ENCODE results near the gene EIF5A2.
"Not testable (repeated sequence)": the region's sequence is repeated elsewhere in the genome, so short reads cannot be mapped to it uniquely, and the experiment has no call there.

Gene EIF5A2

DNA sequence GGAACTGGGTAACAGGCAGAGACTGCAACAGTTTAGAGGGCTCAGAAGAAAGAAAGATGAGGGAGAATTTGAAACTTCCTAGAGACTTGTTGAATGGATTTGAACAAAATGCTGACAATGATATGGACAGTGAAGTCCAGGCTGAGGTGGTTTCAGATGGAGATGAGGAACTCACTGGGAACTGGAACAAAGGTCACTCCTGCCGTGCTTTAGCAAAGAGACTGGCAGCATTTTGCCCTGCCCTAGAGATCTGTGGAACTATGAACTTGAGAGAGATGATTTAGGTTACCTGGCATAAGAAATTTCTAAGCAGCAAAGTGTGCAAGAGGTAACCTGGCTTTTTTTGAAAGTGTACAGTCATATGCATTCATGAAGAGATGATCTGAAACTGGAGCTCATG, 11.7 kb downstream of the EIF5A2 start:
- Histone ChIP-seq H3K4me3 (ENCODE audit: low read depth, low read length) (no peak overlapping the region), H3K4me1 (ENCODE audit: control insufficient read depth, insufficient read depth, low read length) (no peaks in the 10 kb centered on the region), H3K9me3 (ENCODE audit: control insufficient read depth, insufficient read depth, low read depth, low read length) (peaks cover 15% of the 10 kb centered on the region), H3K27ac (ENCODE audit: low read depth, low read length) (no peak overlapping the region), H3K36me3 (ENCODE audit: control insufficient read depth, insufficient read depth, low read length) (peaks cover 7% of the 10 kb centered on the region; the same call in 1 of the 2 replicates), H3K27me3 (ENCODE audit: control insufficient read depth, insufficient read depth, low read length) (no peaks in the 10 kb centered on the region), H3K9ac (ENCODE audit: low read length) (no peak overlapping the region)

DNA sequence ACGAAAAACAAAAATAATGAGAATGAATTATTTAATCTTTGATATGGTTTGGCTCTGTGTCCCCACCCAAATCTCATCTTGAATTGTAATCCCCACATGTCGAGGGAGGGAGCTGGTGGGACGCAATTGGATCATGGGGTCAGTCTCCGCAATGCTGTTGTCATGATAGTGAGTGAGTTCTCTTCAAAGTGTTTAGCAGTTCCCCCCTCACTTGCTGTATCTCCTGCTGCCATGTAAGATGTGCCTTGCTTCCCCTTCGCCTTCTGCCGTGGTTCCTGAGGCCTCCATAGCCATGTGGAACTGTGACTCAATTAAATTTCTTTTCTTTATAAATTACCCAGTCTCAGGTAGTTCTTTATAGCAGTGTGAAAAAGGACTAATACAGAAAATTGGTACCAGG, 12.1 kb downstream of the EIF5A2 start:
- not testable (repeated sequence) for H3K4me3 ChIP-seq (ENCODE audit: low read depth, low read length); H3K9ac ChIP-seq (ENCODE audit: low read length); H3K27ac ChIP-seq (ENCODE audit: low read depth, low read length); H3K27me3 ChIP-seq (ENCODE audit: control insufficient read depth, insufficient read depth, low read length); H3K36me3 ChIP-seq (ENCODE audit: control insufficient read depth, insufficient read depth, low read length); H3K4me1 ChIP-seq (ENCODE audit: control insufficient read depth, insufficient read depth, low read length)
- H3K9me3 ChIP-seq (ENCODE audit: control insufficient read depth, insufficient read depth, low read depth, low read length): peaks cover 15% of the 10 kb centered on the region

DNA sequence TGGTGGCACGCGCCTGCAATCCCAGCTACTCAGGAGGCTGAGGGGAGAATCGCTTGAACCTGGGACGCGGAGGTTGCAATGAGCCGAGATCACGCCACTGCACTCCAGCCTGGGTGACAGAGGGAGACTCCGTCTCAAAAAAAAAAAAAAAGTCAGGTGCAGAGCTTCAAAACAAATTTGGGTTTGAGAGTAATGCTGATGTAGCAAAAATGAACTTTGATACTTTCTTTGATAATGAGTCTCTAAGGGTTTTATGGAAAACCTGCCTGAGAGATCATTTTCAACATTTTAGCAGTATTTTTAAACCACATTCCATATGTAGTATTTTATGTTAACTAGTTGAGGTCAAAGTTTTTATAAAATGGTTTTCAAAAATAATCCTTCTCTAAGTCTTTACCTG, 14.5 kb downstream of the EIF5A2 start:
- Histone ChIP-seq H3K27ac (ENCODE audit: low read depth, low read length) (no peak overlapping the region), H3K27me3 (ENCODE audit: control insufficient read depth, insufficient read depth, low read length) (no peaks in the 10 kb centered on the region), H3K9me3 (ENCODE audit: control insufficient read depth, insufficient read depth, low read depth, low read length) (peaks cover 15% of the 10 kb centered on the region), H3K36me3 (ENCODE audit: control insufficient read depth, insufficient read depth, low read length) (peaks cover 5% of the 10 kb centered on the region; the same call in 1 of the 2 replicates), H3K4me3 (ENCODE audit: low read depth, low read length) (no peak overlapping the region), H3K9ac (ENCODE audit: low read length) (no peak overlapping the region), H3K4me1 (ENCODE audit: control insufficient read depth, insufficient read depth, low read length) (no peaks in the 10 kb centered on the region)

DNA sequence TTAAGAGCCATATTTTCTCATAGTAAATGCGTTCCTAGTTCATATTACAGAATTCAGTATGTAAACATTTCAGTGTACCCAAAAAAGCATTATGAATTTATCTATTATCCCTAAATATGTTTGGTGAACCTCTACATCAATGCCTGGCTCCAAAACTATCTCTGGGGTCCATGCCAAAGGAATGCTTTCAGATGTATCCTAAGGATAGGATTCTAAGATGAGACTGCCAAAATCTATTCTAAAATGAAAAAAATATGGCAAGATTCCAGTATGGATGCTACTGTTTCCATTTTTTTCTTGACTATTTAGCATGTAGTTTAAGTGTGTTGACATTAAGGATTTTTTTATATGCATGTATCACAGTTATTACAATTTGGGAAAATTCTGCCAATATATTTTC, 18.8 kb downstream of the EIF5A2 start:
- Histone ChIP-seq H3K27ac (ENCODE audit: low read depth, low read length) (no peak overlapping the region), H3K9me3 (ENCODE audit: control insufficient read depth, insufficient read depth, low read depth, low read length) (0 out of 2 replicates have a peak, but pooled peaks cover under 1% of the 10 kb centered on the region), H3K4me1 (ENCODE audit: control insufficient read depth, insufficient read depth, low read length) (no peaks in the 10 kb centered on the region), H3K9ac (ENCODE audit: low read length) (no peak overlapping the region), H3K27me3 (ENCODE audit: control insufficient read depth, insufficient read depth, low read length) (no peaks in the 10 kb centered on the region), H3K4me3 (ENCODE audit: low read depth, low read length) (no peak overlapping the region), H3K36me3 (ENCODE audit: control insufficient read depth, insufficient read depth, low read length) (no peaks in the 10 kb centered on the region)

DNA sequence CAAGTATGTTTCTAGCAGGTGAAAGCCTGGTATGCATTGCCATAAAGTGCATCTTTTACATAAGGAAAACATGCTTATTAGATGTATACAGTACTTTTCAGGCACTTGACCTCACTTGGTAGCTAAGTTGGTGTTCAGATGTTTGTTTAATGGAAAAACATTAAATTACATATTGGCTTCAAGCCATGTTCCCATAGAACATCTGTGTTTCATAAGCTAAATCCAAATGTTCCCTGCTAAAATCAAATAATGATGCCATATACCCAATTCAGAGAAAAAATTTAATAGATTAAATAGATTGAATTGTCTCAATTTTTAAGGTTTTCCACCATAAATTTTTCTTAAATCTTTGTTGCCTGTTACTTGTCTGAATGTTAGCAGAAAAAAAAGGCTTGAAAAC, 19.3 kb downstream of the EIF5A2 start:
- H3K27ac ChIP-seq (ENCODE audit: low read depth, low read length): no peak overlapping the region
- H3K9ac ChIP-seq (ENCODE audit: low read length): no peak overlapping the region
- no peaks in the 10 kb centered on the region for H3K27me3 ChIP-seq (ENCODE audit: control insufficient read depth, insufficient read depth, low read length)
- H3K4me1 ChIP-seq (ENCODE audit: control insufficient read depth, insufficient read depth, low read length): no peaks in the 10 kb centered on the region
- H3K4me3 ChIP-seq (ENCODE audit: low read depth, low read length): no peak overlapping the region
- H3K36me3 ChIP-seq (ENCODE audit: control insufficient read depth, insufficient read depth, low read length): no peaks in the 10 kb centered on the region
- H3K9me3 ChIP-seq (ENCODE audit: control insufficient read depth, insufficient read depth, low read depth, low read length): 0 out of 2 replicates have a peak, but pooled peaks cover 4% of the 10 kb centered on the region

DNA sequence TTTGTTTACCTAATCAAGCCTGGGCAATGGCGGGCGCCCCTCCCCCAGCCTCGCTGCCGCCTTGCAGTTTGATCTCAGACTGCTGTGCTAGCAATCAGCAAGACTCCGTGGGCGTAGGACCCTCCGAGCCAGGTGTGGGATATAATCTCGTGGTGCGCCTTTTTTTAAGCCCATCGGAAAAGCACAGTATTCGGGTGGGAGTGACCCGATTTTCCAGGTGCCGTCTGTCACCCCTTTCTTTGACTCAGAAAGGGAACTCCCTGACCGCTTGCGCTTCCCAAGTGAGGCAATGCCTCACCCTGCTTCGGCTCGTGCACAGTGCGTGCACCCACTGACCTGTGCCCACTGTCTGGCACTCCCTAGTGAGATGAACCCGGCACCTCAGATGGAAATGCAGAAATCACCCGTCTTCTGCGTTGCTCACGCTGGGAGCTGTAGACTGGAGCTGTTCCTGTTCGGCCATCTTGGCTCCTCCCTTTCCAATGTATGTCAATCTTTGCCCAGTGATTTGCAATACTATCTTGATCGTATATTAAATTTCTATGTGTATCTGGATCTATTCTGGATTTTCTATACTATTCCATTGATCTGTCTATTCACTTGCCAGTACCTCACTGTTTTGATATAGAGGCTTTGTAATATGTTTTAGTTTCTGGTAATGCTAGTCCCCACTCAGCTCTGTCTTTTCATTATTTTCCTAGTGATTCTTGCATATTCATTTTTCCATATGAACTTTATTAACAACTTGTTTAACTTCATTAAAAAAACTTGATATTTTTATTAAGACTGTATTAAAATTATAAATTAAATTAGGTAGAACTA, 24.1 kb downstream of the EIF5A2 start:
- not testable (repeated sequence) for H3K27ac ChIP-seq (ENCODE audit: low read depth, low read length); H3K36me3 ChIP-seq (ENCODE audit: control insufficient read depth, insufficient read depth, low read length); H3K9ac ChIP-seq (ENCODE audit: low read length); H3K27me3 ChIP-seq (ENCODE audit: control insufficient read depth, insufficient read depth, low read length); H3K4me1 ChIP-seq (ENCODE audit: control insufficient read depth, insufficient read depth, low read length); H3K9me3 ChIP-seq (ENCODE audit: control insufficient read depth, insufficient read depth, low read depth, low read length)
- H3K4me3 ChIP-seq (ENCODE audit: low read depth, low read length): peak overlapping the region; percentile 45; the same call in 1 of the 2 replicates

DNA sequence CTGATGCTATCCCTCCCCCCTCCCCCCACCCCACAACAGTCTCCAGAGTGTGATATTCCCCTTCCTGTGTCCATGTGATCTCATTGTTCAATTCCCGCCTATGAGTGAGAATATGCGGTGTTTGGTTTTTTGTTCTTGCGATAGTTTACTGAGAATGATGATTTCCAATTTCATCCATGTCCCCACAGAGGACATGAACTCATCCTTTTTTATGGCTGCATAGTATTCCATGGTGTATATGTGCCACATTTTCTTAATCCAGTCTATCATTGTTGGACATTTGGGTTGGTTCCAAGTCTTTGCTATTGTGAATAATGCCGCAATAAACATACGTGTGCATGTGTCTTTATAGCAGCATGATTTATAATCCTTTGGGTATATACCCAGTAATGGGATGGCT, 29.7 kb downstream of the EIF5A2 start:
- not testable (repeated sequence) for H3K4me1 ChIP-seq (ENCODE audit: control insufficient read depth, insufficient read depth, low read length); H3K9ac ChIP-seq (ENCODE audit: low read length); H3K4me3 ChIP-seq (ENCODE audit: low read depth, low read length); H3K9me3 ChIP-seq (ENCODE audit: control insufficient read depth, insufficient read depth, low read depth, low read length); H3K27ac ChIP-seq (ENCODE audit: low read depth, low read length); H3K27me3 ChIP-seq (ENCODE audit: control insufficient read depth, insufficient read depth, low read length); H3K36me3 ChIP-seq (ENCODE audit: control insufficient read depth, insufficient read depth, low read length)

DNA sequence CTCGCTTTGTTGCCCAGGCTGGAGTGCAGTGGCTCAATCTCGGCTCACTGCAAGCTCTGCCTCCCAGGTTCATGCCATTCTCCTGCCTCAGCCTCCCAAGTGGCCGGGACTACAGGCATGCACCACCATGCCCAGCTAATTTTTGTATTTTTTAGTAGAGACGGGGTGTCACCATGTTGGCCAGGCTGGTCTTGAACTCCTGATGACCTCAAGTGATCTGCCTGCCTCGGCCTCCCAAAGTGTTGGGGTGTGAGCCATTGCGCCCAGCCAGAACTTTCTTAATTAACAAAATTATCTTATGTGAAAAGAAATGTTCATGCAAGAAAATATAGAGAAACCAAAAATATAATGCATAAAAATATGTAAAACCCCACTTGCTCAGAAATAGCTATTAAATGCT, 31.1 kb downstream of the EIF5A2 start:
- H3K9ac ChIP-seq (ENCODE audit: low read length); H3K36me3 ChIP-seq (ENCODE audit: control insufficient read depth, insufficient read depth, low read length); H3K9me3 ChIP-seq (ENCODE audit: control insufficient read depth, insufficient read depth, low read depth, low read length); H3K4me1 ChIP-seq (ENCODE audit: control insufficient read depth, insufficient read depth, low read length); H3K27me3 ChIP-seq (ENCODE audit: control insufficient read depth, insufficient read depth, low read length); H3K27ac ChIP-seq (ENCODE audit: low read depth, low read length); H3K4me3 ChIP-seq (ENCODE audit: low read depth, low read length): not testable (repeated sequence)

DNA sequence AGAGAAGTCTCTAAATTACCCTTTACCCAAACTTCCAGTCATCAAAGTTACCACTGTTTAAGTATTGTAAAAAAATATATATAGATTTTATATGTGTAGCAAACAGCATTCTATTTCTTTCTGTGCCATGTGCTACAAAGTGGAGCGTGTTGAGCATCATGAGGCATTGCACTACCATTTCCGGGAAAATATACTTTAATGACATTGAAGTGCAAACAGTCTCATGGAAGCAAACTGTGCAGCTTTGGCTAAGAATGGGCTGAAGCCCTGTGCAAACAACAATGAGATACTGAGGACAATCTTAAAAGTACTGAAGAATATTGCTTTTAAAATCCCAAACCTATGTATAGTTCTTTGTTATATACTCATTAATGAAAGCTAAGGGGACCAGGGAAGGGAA, 31.9 kb downstream of the EIF5A2 start:
- Histone ChIP-seq H3K36me3 (ENCODE audit: control insufficient read depth, insufficient read depth, low read length) (no peaks in the 10 kb centered on the region), H3K4me3 (ENCODE audit: low read depth, low read length) (no peak overlapping the region), H3K9me3 (ENCODE audit: control insufficient read depth, insufficient read depth, low read depth, low read length) (no peaks in the 10 kb centered on the region), H3K4me1 (ENCODE audit: control insufficient read depth, insufficient read depth, low read length) (no peaks in the 10 kb centered on the region), H3K9ac (ENCODE audit: low read length) (no peak overlapping the region), H3K27me3 (ENCODE audit: control insufficient read depth, insufficient read depth, low read length) (no peaks in the 10 kb centered on the region), H3K27ac (ENCODE audit: low read depth, low read length) (no peak overlapping the region)

DNA sequence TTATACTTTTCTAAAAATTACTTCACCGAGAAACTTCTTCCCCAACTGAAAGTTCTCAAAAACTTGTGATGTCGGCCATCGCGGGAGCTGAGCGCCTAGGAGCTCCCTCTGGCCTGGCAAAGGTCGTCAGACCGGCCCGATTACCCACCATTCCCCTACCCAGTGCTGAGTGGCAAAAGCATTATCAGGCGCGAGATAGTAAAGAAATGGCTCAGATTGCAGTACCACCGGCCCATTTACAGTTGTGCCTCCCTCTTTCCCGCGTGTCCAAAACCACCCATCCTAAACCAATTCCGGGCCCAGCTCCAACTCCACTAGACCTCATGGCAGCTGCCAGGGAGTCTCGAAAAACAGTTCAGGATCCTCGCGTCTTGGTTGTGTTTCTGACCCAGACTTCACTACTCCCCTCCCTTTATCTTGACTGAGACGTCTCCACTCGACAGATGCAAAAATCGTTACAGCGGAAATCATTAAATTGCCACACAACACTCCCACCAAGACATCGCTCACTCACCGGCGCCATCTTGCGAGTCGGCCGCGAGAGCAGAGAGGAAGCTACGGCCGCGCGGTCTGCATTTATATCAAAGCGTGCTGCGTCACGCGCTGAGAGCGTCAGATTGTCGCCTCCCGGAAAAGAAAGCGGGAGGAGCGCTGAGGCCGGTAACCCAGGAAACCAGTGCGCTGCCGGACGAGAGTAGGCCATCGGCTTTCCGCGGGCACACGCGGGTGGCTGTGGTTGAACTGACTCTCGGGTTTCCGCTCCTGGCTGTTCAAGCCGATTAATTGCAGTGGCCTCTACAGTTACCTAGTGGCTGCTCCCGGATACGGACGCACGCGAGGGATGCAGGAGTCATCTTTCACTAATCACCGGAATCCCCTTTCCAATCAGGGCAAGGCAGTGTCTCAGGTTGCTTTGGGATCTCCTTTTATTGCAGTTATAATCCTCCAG, 38.5 kb downstream of the EIF5A2 start, which contains the start of gene RPL22L1:
Gene RPL22L1, minus strand, starts transcription at position 551 of the 949 bp plus-strand sequence. Its CDS starts 28 bp downstream, at position 523.
- Histone ChIP-seq H3K9ac (ENCODE audit: low read length) (peak within 1 kb of the TSS; percentile 98), H3K4me1 (ENCODE audit: control insufficient read depth, insufficient read depth, low read length) (peaks cover 18% of the 10 kb centered on the region; the same call in 1 of the 2 replicates), H3K36me3 (ENCODE audit: control insufficient read depth, insufficient read depth, low read length) (peaks cover 41% of the 10 kb centered on the region), H3K27me3 (ENCODE audit: control insufficient read depth, insufficient read depth, low read length) (no peaks in the 10 kb centered on the region), H3K4me3 (ENCODE audit: low read depth, low read length) (peak within 1 kb of the TSS; percentile 90), H3K9me3 (ENCODE audit: control insufficient read depth, insufficient read depth, low read depth, low read length) (no peaks in the 10 kb centered on the region), H3K27ac (ENCODE audit: low read depth, low read length) (peak within 1 kb of the TSS; percentile 92)

DNA sequence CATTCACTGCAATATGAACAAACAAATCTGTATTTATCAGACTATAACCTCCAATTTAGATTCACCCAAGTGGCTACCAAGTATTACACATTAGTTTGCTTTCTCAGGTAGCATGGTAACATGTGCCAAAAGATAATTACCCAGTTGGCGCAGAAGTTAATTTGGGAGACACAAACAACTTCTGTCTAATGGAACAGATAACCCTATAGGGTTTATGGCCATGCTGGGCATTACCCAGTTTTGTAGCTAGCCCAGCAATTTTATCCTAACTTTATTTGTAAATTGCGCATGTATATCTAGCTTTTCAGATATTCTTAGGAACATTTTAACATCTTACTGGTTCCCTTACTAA, 39.2 kb downstream of the EIF5A2 start:
- H3K27me3 ChIP-seq (ENCODE audit: control insufficient read depth, insufficient read depth, low read length): no peaks in the 10 kb centered on the region

More for the DNA sequence above, 39.2 kb downstream of the EIF5A2 start:
- peaks cover 41% of the 10 kb centered on the region for H3K36me3 ChIP-seq (ENCODE audit: control insufficient read depth, insufficient read depth, low read length)
- H3K4me1 ChIP-seq (ENCODE audit: control insufficient read depth, insufficient read depth, low read length): peaks cover 18% of the 10 kb centered on the region; the same call in 1 of the 2 replicates
- peak overlapping the region; percentile 98 for H3K9ac ChIP-seq (ENCODE audit: low read length)
- peak overlapping the region; percentile 92 for H3K27ac ChIP-seq (ENCODE audit: low read depth, low read length)
- H3K4me3 ChIP-seq (ENCODE audit: low read depth, low read length): peak overlapping the region; percentile 90
- no peaks in the 10 kb centered on the region for H3K9me3 ChIP-seq (ENCODE audit: control insufficient read depth, insufficient read depth, low read depth, low read length)

Data from HUES6 (cell line).